ENCODE measurements around the gene SEC22C.
"Not testable (repeated sequence)": the region's sequence is repeated elsewhere in the genome, so short reads cannot be mapped to it uniquely, and the experiment has no call there.

SEC22C gene

GRCh38 chr3:42579346-42579745, 2.4 kb downstream of the SEC22C start:
- not testable (repeated sequence) for DNase-seq

DNA sequence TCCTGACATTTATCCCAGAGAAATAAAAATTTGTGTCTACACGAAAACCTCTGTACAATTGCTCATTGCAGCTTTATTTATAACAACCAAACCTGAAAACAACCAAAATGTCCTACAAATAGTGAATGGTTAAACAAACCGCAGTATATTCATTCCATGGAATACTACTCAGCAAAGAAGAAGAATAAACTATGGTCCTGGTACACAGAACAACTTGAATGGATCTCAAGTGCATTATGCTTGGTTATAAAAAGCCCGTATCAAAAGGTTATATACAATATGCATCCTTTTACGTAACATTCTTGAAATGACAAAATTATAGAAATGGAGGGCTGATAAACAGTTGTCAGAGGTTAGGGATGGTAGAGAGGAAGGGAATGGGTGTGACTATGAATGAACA, 3.7 kb downstream of the SEC22C start:
- no peak for DNase-seq

GRCh38 chr3:42575137-42575741, 6.5 kb downstream of the SEC22C start:
- DNase-seq: no peak

GRCh38 chr3:42572278-42572677, 9.5 kb downstream of the SEC22C start:
- DNase-seq: no peak

- no peak for DNase-seq
These were observed 12.1 kb downstream of the SEC22C start for GRCh38 chr3:42569593-42570142.

- no peak for DNase-seq
These were observed 19.5 kb downstream of the SEC22C start for GRCh38 chr3:42562047-42562907.

- no peak for DNase-seq
These were observed 23.9 kb downstream of the SEC22C start for GRCh38 chr3:42557854-42558253.

DNA sequence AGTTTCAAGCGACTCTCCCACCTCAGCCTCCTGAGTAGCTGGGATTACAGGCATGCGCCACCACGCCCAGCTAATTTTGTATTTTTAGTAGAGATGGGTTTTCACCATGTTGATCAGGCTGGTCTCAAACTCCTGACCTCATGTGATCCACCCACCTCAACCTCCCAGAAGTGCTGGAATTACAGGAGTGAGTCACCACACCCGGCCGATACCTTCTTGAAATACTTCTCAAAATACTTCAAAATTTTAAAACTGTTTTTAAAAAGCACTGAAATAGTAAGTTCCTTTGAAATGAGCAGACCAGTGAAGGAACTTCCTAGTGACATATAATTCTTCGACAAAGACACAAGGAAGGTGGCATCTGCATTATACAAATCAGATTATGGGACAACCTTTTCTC, 24.9 kb downstream of the SEC22C start:
- not testable (repeated sequence) for DNase-seq

GRCh38 chr3:42556089-42556632, 25.6 kb downstream of the SEC22C start:
- peak; percentile 32 for DNase-seq

GRCh38 chr3:42552830-42553229, 28.9 kb downstream of the SEC22C start:
- DNase-seq: no peak

DNA sequence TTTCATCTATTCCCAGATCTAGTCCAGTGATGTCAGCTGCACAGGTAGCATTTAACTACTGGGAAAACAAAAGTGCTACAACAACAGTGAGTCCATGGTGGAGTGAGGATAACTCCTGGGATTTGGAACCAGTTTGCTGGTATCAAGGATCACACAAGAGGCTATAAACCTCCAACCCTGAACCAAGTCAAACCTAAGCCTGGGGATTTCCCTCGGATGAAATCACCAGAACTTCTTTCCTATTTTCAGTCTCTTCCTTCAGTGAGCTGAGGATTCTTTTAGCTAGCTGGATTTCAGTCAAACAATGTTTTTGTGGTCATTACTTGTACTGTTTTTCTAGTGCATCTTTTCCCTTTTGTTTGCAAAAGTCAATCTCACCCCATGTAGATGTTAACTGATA, 31.5 kb downstream of the SEC22C start:
- DNase-seq: no peak

DNA sequence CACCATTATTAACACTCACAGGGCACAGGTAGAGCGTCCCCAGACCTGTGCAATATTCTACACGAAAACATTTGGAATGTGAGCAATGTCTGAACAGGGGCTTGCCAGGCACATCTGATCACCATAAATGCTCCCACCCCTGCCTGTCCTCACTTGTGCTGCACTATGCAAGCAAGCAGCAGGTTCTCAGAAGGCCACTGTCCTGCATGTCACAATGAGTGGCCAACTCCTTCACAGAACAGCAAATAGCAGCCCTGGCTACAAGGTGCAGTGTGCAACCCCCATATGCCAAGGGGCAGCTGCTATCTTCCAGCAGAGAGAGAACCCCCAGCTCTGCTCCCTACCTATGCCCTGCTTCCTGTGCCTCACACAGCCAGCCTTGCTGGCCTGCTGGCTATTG, 32.6 kb downstream of the SEC22C start:
- no peak for DNase-seq

- DNase-seq: peak; percentile 58
These were observed 34.3 kb downstream of the SEC22C start for GRCh38 chr3:42547401-42547945.

GRCh38 chr3:42546691-42547213, 35.0 kb downstream of the SEC22C start:
- no peak for DNase-seq

- DNase-seq: no peak
These were observed 36.4 kb downstream of the SEC22C start for GRCh38 chr3:42545284-42545900.

DNA sequence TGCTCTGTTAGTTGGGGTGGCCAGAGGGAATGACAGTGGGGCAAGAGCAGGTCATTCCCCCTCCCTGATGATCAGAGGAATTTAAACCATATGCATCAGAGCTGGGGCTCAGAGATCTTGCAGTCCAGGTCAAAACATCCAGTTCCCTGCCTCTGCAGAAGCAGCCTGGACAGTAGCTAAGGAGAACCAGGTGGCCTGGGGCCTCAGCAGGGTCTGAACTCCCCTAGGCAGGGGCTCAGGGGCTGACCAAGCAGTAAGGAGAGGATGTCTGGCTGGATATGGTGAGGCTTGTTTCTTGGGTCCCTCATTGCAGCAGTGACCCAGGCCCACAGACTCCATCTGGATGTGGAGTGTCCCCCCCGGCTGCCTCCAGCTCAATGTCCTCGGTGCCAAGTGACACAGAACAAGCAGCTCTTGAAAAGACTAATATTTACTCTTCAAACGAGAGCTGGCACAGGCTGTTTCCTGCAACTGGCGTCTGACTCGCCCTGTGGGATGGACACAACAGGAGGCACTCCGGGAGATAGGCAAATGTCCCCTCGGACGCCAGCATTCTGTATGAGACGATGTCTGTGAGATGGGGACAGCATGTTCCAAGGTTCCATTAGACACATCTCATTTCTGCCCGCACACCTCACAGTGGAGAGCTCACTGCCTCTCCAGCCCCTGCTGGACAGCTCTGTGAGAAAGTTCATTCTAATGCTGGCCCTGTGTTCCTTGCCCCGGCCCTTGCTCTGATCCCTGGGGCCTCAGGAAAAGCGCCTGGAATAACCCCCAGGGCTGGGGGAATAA, 37.1 kb downstream of the SEC22C start:
- DNase-seq: no peak

GRCh38 chr3:42541079-42541478, 40.7 kb downstream of the SEC22C start:
- no peak for DNase-seq

DNA sequence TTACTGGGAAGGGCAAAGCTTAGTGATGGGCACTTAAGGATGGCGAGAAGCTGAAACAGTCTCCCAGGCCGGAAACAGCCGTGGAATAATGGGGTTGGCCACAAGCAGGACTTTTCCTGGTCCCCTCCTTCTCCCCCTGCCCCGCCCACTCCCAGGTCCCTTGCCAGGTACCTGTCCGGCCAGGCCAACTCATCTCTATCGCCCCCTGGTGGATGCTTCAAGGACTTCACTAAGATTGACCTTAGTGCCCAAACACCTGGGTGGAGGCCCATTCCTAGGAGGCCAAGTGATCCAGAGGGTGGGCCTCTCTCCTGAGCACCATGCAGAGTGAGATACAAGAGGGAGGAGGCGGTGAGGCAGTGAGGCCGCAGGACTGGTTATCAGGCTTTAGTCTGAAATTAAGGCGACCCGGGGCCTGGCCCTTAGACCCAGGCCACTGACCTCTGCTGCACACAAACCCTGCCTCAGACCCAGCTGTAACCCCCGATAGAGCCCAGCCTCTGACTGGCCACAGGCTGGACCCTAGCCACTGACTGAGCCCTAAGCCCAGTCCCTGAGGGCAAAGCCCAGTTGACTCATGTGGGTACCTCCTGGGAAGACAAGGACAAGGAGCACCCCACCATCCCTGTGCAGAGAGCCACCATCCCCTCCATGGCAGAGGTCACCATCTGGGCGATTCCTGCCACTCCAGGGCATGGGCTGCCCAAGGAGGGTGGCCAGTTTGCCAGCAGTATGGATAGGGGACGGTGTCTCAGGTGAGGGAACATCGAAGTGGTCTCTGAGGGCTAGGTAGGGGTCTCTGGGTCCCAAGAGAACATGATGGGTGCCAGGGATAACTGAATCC, 41.7 kb downstream of the SEC22C start:
- DNase-seq: peak; percentile 63

DNA sequence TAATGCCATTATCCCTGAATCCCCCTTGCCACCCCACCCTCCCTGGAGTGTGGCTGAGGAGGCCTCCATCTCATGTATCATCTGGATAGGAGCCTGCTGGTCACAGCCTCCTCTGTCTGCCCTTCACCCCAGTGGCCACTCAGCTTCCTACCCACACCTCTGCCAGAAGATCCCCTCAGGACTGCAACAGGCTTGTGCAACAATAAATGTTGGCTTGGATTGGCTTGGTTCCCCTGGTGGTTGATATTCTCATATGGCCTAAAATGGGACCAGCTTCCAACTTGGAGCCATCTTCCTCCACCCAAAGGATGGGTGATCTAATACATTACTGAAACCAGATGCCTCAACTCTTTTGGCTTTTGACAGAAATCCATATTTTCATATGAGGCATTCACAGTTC, 44.4 kb downstream of the SEC22C start:
- DNase-seq: no peak

GRCh38 chr3:42535981-42536784, 45.6 kb downstream of the SEC22C start:
- DNase-seq: no peak

Data from effector CD4-positive, alpha-beta T cell (primary cell).